AG04450 (cell line): ENCODE data around the gene LEFTY1. TPM values are rescaled to one million over a fixed set of nuclear protein-coding genes. Genes with fewer than 3 reads are reported as not detected.

ENCODE experiments used
- CTCF ChIA-PET: fragments of 300-600, 350-600 bp; formaldehyde crosslinking; extraction: SDS; loops from one replicate; lab custom pipeline; 2022; ENCODE audit warnings: antibody characterized with exemption, inconsistent platforms; lab: Charles Lee
- POLR2A ChIA-PET: fragments of 350-600 bp; formaldehyde crosslinking; extraction: SDS; loops from one replicate; lab custom pipeline; 2021; ENCODE audit warnings: antibody characterized with exemption, inconsistent platforms; lab: Yijun Ruan, JAX
- DNase-seq: peaks from one replicate; pipeline ENCODE4 v3.0.0-alpha.2; 2011; ENCODE audit warnings: low read depth, low spot score
- H3K27ac ChIP-seq: one replicate; pipeline ENCODE4 v1.5.1; 2012; ENCODE audit warnings: low read depth, low read length, control low read depth
- H3K27me3 ChIP-seq: one replicate; pipeline ENCODE4 v1.6.0; 2012; ENCODE audit warnings: low read length; ENCODE audit not compliant: control insufficient read depth, insufficient read depth
- H3K4me3 ChIP-seq: 2 replicates; pipeline ENCODE4 v1.5.1; 2011; ENCODE audit warnings: mild to moderate bottlenecking, low read depth, low read length, control low read depth
- H3K9me3 ChIP-seq: 2 replicates; pipeline ENCODE4 v1.5.1; 2012; ENCODE audit warnings: low read length; ENCODE audit not compliant: control insufficient read depth, insufficient read depth
- CTCF ChIP-seq: IDR thresholded peaks from 2 replicates; pipeline ENCODE4 v1.5.1; 2011; ENCODE audit warnings: low read depth, low read length, control low read depth, inconsistent platforms
- polyA plus RNA-seq: library from polyadenylated mRNA; depleted of rRNA; stranded (reverse); fragments of >200 nt; gene quantifications from 2 replicates; pipeline ENCODE4 v1.2.3, GENCODE V29; 2011

LEFTY1 gene
- polyA plus RNA-seq, 1 experiment: 0.05 TPM

GRCh38 chr1:225845097-225845496, 43.8 kb downstream of the LEFTY1 start:
- DNase-seq: no peak
- H3K9me3 ChIP-seq: no peaks in the 10 kb centered on the region
- no peak overlapping the region for H3K27ac ChIP-seq
- ChIA-PET CTCF (interaction anchor here (0.6 to 2.6 kb wide), 15 partner anchors 8 to 1518 kb away, joined by 3 to 21 read pairs (median 4); partner anchors contain the start of genes SRP9 and TMEM63A), POLR2A (interaction anchor here (0.9 to 1.1 kb wide), 2 partner anchors 12 to 35 kb away, joined by 3 to 4 read pairs; partner anchors contain the start of gene EPHX1)
- no peak for TF ChIP-seq CTCF
- H3K4me3 ChIP-seq: no peak overlapping the region
- H3K27me3 ChIP-seq: no peaks in the 10 kb centered on the region

GRCh38 chr1:225844236-225845061, 44.5 kb downstream of the LEFTY1 start:
- POLR2A ChIA-PET: interaction anchor here (0.9 to 1.1 kb wide), 2 partner anchors 12 to 34 kb away, joined by 3 to 4 read pairs; partner anchors contain the start of gene EPHX1
- no peak for TF ChIP-seq CTCF
- CTCF ChIA-PET: interaction anchor here (0.6 to 2.6 kb wide), 11 partner anchors 9 to 370 kb away, joined by 3 to 21 read pairs (median 4); partner anchors contain the start of genes SRP9 and TMEM63A
- Histone ChIP-seq H3K27me3 (no peaks in the 10 kb centered on the region), H3K27ac (no peak overlapping the region), H3K4me3 (no peak overlapping the region), H3K9me3 (no peaks in the 10 kb centered on the region)
- no peak for DNase-seq

- POLR2A ChIA-PET: no interaction called here
- H3K4me3 ChIP-seq: no peak overlapping the region
- no peak for DNase-seq
- no peak overlapping the region for H3K27ac ChIP-seq
- no peaks in the 10 kb centered on the region for H3K9me3 ChIP-seq
- CTCF ChIA-PET: interaction anchor here (1.5 kb wide), 1 partner anchor 369 kb away, joined by 7 read pairs; no protein-coding TSS in a partner anchor
- no peak for TF ChIP-seq CTCF
- H3K27me3 ChIP-seq: no peaks in the 10 kb centered on the region
Observed at GRCh38 chr1:225843426-225843795, 45.5 kb downstream of the LEFTY1 start.

- H3K27me3 ChIP-seq: no peaks in the 10 kb centered on the region
- CTCF ChIA-PET: interaction anchor here (1.0 to 1.5 kb wide), 2 partner anchors 368 kb away, joined by 3 to 7 read pairs; no protein-coding TSS in a partner anchor
- no peaks in the 10 kb centered on the region for H3K9me3 ChIP-seq
- TF ChIP-seq CTCF: no peak
- no peak for DNase-seq
- POLR2A ChIA-PET: no interaction called here
- no peak overlapping the region for H3K27ac ChIP-seq
- no peak overlapping the region for H3K4me3 ChIP-seq
Observed at GRCh38 chr1:225842788-225843425, 46.0 kb downstream of the LEFTY1 start.

GRCh38 chr1:225842074-225842473, 46.9 kb downstream of the LEFTY1 start:
- no peak overlapping the region for H3K4me3 ChIP-seq
- H3K27ac ChIP-seq: no peak overlapping the region
- DNase-seq: no peak
- H3K9me3 ChIP-seq: no peaks in the 10 kb centered on the region
- TF ChIP-seq CTCF: no peak
- ChIA-PET CTCF (interaction anchor here (1.0 kb wide), 1 partner anchor 367 kb away, joined by 3 read pairs; no protein-coding TSS in a partner anchor), POLR2A (no interaction called here)
- H3K27me3 ChIP-seq: no peaks in the 10 kb centered on the region
